ENCODE data around the gene SLC22A23.
A peak's percentile ranks its signal among the peaks of the same experiment; 100 is the strongest.

Gene SLC22A23

GRCh38 chr6:3293271-3294155 is 163.3 kb downstream of the SLC22A23 start:
- no peak for DNase-seq

GRCh38 chr6:3292431-3293197 is 164.2 kb downstream of the SLC22A23 start:
- no peak for DNase-seq

- no peak for DNase-seq
These were observed 164.9 kb downstream of the SLC22A23 start for GRCh38 chr6:3291987-3292386.

GRCh38 chr6:3291346-3291745 is 165.5 kb downstream of the SLC22A23 start:
- DNase-seq = no peak

- DNase-seq = no peak
These were observed 166.0 kb downstream of the SLC22A23 start for GRCh38 chr6:3290931-3291211.

- no peak for DNase-seq
These were observed 166.5 kb downstream of the SLC22A23 start for GRCh38 chr6:3290149-3290930.

- DNase-seq = no peak
These were observed 167.2 kb downstream of the SLC22A23 start for GRCh38 chr6:3289664-3290055.

GRCh38 chr6:3288711-3289663 is 167.9 kb downstream of the SLC22A23 start:
- DNase-seq = no peak

GRCh38 chr6:3287976-3288707 is 168.7 kb downstream of the SLC22A23 start:
- no peak for DNase-seq

- no peak for DNase-seq
These were observed 169.5 kb downstream of the SLC22A23 start for GRCh38 chr6:3287308-3287707.

GRCh38 chr6:3286641-3287171 is 170.1 kb downstream of the SLC22A23 start:
- no peak for DNase-seq

- no peak for DNase-seq
These were observed 171.1 kb downstream of the SLC22A23 start for GRCh38 chr6:3285732-3286131.

GRCh38 chr6:3285049-3285639 is 171.7 kb downstream of the SLC22A23 start:
- DNase-seq = no peak

- peak; percentile 45 for DNase-seq
These were observed 172.4 kb downstream of the SLC22A23 start for GRCh38 chr6:3284436-3284876.

- DNase-seq = peak; percentile 23
These were observed 173.0 kb downstream of the SLC22A23 start for GRCh38 chr6:3283641-3284435.

GRCh38 chr6:3283241-3283640 is 173.6 kb downstream of the SLC22A23 start:
- DNase-seq = no peak

- peak; percentile 29 for DNase-seq
These were observed 174.2 kb downstream of the SLC22A23 start for GRCh38 chr6:3282476-3283236.

- peak; percentile 31 for DNase-seq
These were observed 175.0 kb downstream of the SLC22A23 start for GRCh38 chr6:3281631-3282475.

Measured in left hindlimb (tissue), 1 donor.